Gastroesophageal sphincter (tissue), 4 donors: Measurements from ENCODE around the gene UPP2. TPM values are rescaled to one million over a fixed set of nuclear protein-coding genes. Genes with fewer than 3 reads are reported as not detected.

Experiments
- ATAC-seq: fragments of 150-250 bp; one replicate; pipeline ENCODE4 v1.9.1; 2016; ENCODE audit warnings: mild to moderate bottlenecking, moderate library complexity
- H3K27ac ChIP-seq, 4 donors: fragments of 200-600 bp; sonication (generic) in 3 of 4; 1 replicate in 3 of 4; 2 replicates in 1 of 4; pipeline ENCODE4 v1.5.1; 2016 to 2019
- H3K27me3 ChIP-seq: fragments of 200-600 bp; sonication (generic); one replicate; pipeline ENCODE4 v1.5.1; 2019
- H3K36me3 ChIP-seq, 2 donors: fragments of 200-600 bp; sonication (generic); one replicate each; pipeline ENCODE4 v1.5.1; 2019; ENCODE audit warnings: control low read depth in 1 of 2
- H3K4me1 ChIP-seq, 3 donors: fragments of 200-600 bp; sonication (generic); 1 replicate in 2 of 3; 2 replicates in 1 of 3; pipeline ENCODE4 v1.5.1; 2016 to 2019; ENCODE audit warnings: control low read depth in 2 of 3
- H3K4me3 ChIP-seq, 2 donors: fragments of 200-600 bp; sonication (generic); one replicate each; pipeline ENCODE4 v1.5.1; 2019; ENCODE audit warnings: mild to moderate bottlenecking in 1 of 2, moderate library complexity in 1 of 2
- H3K9me3 ChIP-seq, 3 donors: fragments of 200-600 bp; sonication (generic); one replicate each; pipeline ENCODE4 v1.5.1; 2017 to 2019; ENCODE audit warnings: control low read depth in 2 of 3
- CTCF ChIP-seq, 4 experiments: fragments of 200-600 bp in 2 of 4; fragments of 450-650 bp in 2 of 4; sonication (generic) in 1 of 4; IDR thresholded peaks; one replicate each; pipeline ENCODE4 v1.5.1; 2017 to 2019; ENCODE audit warnings: antibody characterized with exemption in 4 of 4, mild to moderate bottlenecking in 2 of 4, moderate library complexity in 2 of 4
- EP300 ChIP-seq: sonication (generic); formaldehyde crosslinking; IDR thresholded peaks from one replicate; pipeline ENCODE4 v1.6.1; 2017; ENCODE audit warnings: antibody characterized with exemption, mild to moderate bottlenecking
- POLR2A ChIP-seq, 2 donors: fragments of 450-650 bp; IDR thresholded peaks; one replicate each; pipeline ENCODE4 v1.6.1; 2017; ENCODE audit warnings: antibody characterized with exemption in 2 of 2, mild to moderate bottlenecking in 2 of 2, moderate library complexity in 1 of 2
- POLR2AphosphoS5 ChIP-seq: sonication (generic); formaldehyde crosslinking; IDR thresholded peaks from one replicate; pipeline ENCODE4 v1.6.1; 2017; ENCODE audit warnings: antibody characterized with exemption
- WGBS, 2 donors: methylation state at CpG; one replicate each; pipeline ENCODE4 v1.1.5; 2018; ENCODE audit warnings: low coverage in 1 of 2; 5-methylcytosine and 5-hydroxymethylcytosine counted together
- total RNA-seq, 4 donors: library from RNA; depleted of rRNA; stranded (reverse); fragments of >200 nt; gene quantifications; one replicate each; pipeline ENCODE4 v1.1.0, GENCODE V29; 2016

UPP2 gene
- total RNA-seq, 4 donors from 2014 or later: 0.35 TPM; not detected in 3

GRCh38 chr2:158131919-158132566, 30.4 kb downstream of the UPP2 start:
- ATAC-seq: no peak
- no peaks in the 10 kb centered on the region for H3K4me1 ChIP-seq
- WGBS, 2 donors: 84 to 85% methylated on average over 5 to 7 of the region's 7 CpGs
- no peaks in the 10 kb centered on the region for H3K9me3 ChIP-seq
- TF ChIP-seq POLR2A (IDR thresholded peaks at IDR 0.05) (no peak), CTCF (IDR thresholded peaks at IDR 0.05) (no peak), EP300 (no peak), POLR2AphosphoS5 (no peak)
- H3K27me3 ChIP-seq: no peaks in the 10 kb centered on the region
- H3K36me3 ChIP-seq: no peaks in the 10 kb centered on the region
- H3K27ac ChIP-seq: no peak overlapping the region
- no peak overlapping the region for H3K4me3 ChIP-seq

GRCh38 chr2:158134055-158134454, 32.4 kb downstream of the UPP2 start:
- no peaks in the 10 kb centered on the region for H3K9me3 ChIP-seq
- no peak overlapping the region for H3K4me3 ChIP-seq
- H3K27me3 ChIP-seq: no peaks in the 10 kb centered on the region
- TF ChIP-seq POLR2AphosphoS5: no peak
- no peak for ATAC-seq
- WGBS, 2 donors: 64 to 100% methylated on average over 2 to 4 of the region's 4 CpGs
- H3K36me3 ChIP-seq: no peaks in the 10 kb centered on the region
- H3K4me1 ChIP-seq: no peaks in the 10 kb centered on the region
- no peak overlapping the region for H3K27ac ChIP-seq

GRCh38 chr2:158134655-158135054, 33.0 kb downstream of the UPP2 start:
- ATAC-seq: no peak
- no peak for TF ChIP-seq POLR2A (IDR thresholded peaks at IDR 0.05)
- no peaks in the 10 kb centered on the region for H3K9me3 ChIP-seq
- H3K4me1 ChIP-seq: no peaks in the 10 kb centered on the region
- no peaks in the 10 kb centered on the region for H3K36me3 ChIP-seq
- no peak overlapping the region for H3K27ac ChIP-seq
- WGBS, 2 donors: 76 to 85% methylated on average over 6 of the region's 6 CpGs
- no peaks in the 10 kb centered on the region for H3K27me3 ChIP-seq
- no peak overlapping the region for H3K4me3 ChIP-seq

GRCh38 chr2:158135096-158135495, 33.4 kb downstream of the UPP2 start:
- no peaks in the 10 kb centered on the region for H3K36me3 ChIP-seq
- no peaks in the 10 kb centered on the region for H3K27me3 ChIP-seq
- no peak for ATAC-seq
- H3K27ac ChIP-seq: no peak overlapping the region
- no peaks in the 10 kb centered on the region for H3K9me3 ChIP-seq
- no peak for TF ChIP-seq EP300
- TF ChIP-seq CTCF (IDR thresholded peaks at IDR 0.05): no peak
- no peak for TF ChIP-seq POLR2AphosphoS5
- no peak for TF ChIP-seq POLR2A (IDR thresholded peaks at IDR 0.05)
- 73 to 75% methylated on average over 1 of the region's 1 CpG for whole genome bisulfite sequencing, 2 donors
- no peaks in the 10 kb centered on the region for H3K4me1 ChIP-seq
- H3K4me3 ChIP-seq: no peak overlapping the region

- no peaks in the 10 kb centered on the region for H3K9me3 ChIP-seq
Observed at GRCh38 chr2:158138255-158138654, 36.6 kb downstream of the UPP2 start.

More at GRCh38 chr2:158138255-158138654, 36.6 kb downstream of the UPP2 start:
- H3K4me1 ChIP-seq: no peaks in the 10 kb centered on the region
- no peak overlapping the region for H3K27ac ChIP-seq
- no peak for TF ChIP-seq CTCF (IDR thresholded peaks at IDR 0.05)
- no peak for TF ChIP-seq EP300
- TF ChIP-seq POLR2A (IDR thresholded peaks at IDR 0.05): no peak
- TF ChIP-seq POLR2AphosphoS5: no peak
- no peak for ATAC-seq
- no peaks in the 10 kb centered on the region for H3K27me3 ChIP-seq
- WGBS, 2 donors: 51 to 58% methylated on average over 5 of the region's 5 CpGs
- H3K36me3 ChIP-seq: no peaks in the 10 kb centered on the region
- no peak overlapping the region for H3K4me3 ChIP-seq
